Neutrophil (primary cell): Measurements from ENCODE around the gene BLOC1S4.

ENCODE experiments used
- H3K27ac ChIP-seq: fragments of 200-600 bp; sonication (generic); 2 replicates; pipeline ENCODE4 v1.5.1; 2016; ENCODE audit warnings: mild to moderate bottlenecking, moderate library complexity
- H3K27me3 ChIP-seq: fragments of 200-600 bp; sonication (generic); 2 replicates; pipeline ENCODE4 v1.6.0; 2016; ENCODE audit warnings: mild to moderate bottlenecking
- H3K36me3 ChIP-seq: fragments of 200-600 bp; sonication (generic); 2 replicates; pipeline ENCODE4 v1.5.1; 2017
- H3K4me1 ChIP-seq, 2 experiments: fragments of 200-600 bp in 1 of 2; sonication (generic) in 1 of 2; 1 replicate in 1 of 2; 2 replicates in 1 of 2; pipeline versions ENCODE4 v1.5.1 to v1.6.1; 2013 to 2016; ENCODE audit warnings: low read depth in 1 of 2, low read length in 1 of 2, mild to moderate bottlenecking in 1 of 2, moderate library complexity in 1 of 2; ENCODE audit not compliant: control insufficient read depth in 1 of 2, insufficient read depth in 1 of 2
- H3K4me3 ChIP-seq, 2 experiments: fragments of 200-600 bp in 1 of 2; sonication (generic) in 1 of 2; 1 replicate in 1 of 2; 2 replicates in 1 of 2; pipeline ENCODE4 v1.5.1; 2013 to 2016; ENCODE audit warnings: low read depth in 1 of 2, low read length in 1 of 2, mild to moderate bottlenecking in 1 of 2, moderate library complexity in 1 of 2
- H3K9me3 ChIP-seq: fragments of 200-600 bp; sonication (generic); 2 replicates; pipeline ENCODE4 v1.5.1; 2016
- CTCF ChIP-seq: fragments of 200-600 bp; sonication (generic); IDR thresholded peaks from 2 replicates; pipeline ENCODE4 v1.5.1; 2016; ENCODE audit warnings: antibody characterized with exemption

BLOC1S4 gene

DNA sequence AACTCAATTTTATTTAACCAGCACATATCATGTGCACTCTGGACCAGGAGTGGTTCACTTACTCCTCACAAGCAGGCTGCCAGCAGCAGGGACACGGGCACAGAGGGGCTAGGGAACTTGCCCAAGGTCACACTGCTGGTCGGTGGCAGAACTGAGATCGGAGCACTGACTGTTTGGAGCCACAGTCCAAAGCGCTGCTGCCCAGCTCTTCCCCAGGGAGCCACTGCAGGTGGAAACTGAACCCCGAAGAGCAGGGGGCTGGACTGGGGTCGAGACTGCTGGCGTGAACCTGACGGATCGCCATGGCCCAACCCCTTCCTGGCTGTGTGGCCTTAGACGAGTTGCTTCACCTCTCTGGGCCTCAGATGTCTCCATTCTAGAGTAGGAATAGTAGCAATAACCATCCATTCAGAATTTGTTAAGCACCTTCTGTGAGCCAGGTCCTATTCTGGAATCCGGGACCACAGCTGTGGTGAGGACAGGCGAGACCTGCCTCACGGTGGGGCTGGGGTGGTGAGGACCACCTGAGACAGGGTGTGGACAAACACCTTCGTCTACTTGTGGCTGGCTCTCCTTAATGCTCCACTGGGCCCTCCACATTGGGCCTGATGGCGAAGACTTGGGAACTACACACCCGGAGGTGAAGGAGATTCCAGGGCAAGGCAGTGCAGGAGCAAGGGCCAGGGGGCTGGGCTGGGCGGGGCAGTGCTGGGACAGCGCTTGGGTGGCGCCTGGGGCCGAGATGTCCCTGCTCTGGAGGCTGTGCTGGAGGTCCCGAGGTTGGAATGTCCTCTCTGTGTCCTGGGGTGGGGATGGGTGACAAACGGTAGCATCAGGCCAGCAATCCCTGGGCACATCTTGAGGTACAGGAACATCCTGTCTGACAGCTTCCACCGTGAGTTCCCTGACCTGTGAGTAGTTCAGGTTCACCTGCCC lies 34.6 kb downstream of the BLOC1S4 start:
- H3K27me3 ChIP-seq = no peaks in the 10 kb centered on the region
- no peak overlapping the region for H3K27ac ChIP-seq
- no peaks in the 10 kb centered on the region for H3K9me3 ChIP-seq
- H3K4me1 ChIP-seq = no peaks in the 10 kb centered on the region
- no peak for TF ChIP-seq CTCF
- no peaks in the 10 kb centered on the region for H3K36me3 ChIP-seq
- H3K4me3 ChIP-seq = no peak overlapping the region

DNA sequence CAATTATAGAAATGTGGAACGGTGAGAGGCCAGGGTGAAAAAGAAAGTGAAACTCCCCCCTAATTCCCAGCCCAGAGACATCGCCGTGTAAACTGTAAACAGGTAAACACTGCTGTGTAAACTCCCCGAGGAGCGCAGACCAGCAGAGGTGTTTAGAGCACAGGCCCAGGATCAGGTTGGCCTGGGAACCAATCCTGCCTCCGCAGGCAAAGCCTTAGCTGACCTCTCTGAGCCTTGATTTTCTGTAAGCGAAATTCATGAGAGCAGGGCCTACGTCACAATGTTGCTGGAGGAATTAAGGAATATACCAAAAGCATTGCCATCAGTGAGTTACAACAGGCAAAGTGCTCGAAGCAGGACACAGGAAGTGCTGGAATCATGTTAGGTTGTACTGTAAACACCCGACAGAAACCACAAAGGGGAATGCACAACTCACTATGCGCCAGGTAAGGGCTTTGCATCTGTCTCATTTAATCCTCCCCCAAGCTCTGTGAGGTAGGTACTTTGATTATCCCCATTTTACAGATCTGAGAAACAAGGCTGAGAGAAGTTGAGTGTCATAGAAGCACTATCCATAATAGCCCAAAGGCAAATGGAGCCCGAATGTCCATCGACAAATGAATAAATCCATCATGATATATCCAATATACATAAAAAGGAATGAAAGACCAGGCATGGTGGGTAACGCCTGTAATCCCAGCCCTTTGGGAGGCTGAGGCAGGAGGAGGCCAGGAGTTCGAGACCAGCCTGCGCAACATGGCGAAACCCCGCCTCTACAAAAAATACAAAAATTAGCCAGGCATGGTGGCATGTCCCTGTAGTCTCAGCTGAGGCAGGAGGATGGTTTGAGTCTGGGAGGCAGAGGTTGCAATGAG lies 35.9 kb downstream of the BLOC1S4 start:
- Histone ChIP-seq H3K9me3 (no peaks in the 10 kb centered on the region), H3K4me1 (no peaks in the 10 kb centered on the region), H3K27ac (no peak overlapping the region), H3K27me3 (no peaks in the 10 kb centered on the region), H3K36me3 (no peaks in the 10 kb centered on the region), H3K4me3 (no peak overlapping the region)
- TF ChIP-seq CTCF = no peak

GRCh38 chr4:6752486-6752829 lies 36.5 kb downstream of the BLOC1S4 start:
- no peaks in the 10 kb centered on the region for H3K27me3 ChIP-seq
- no peak overlapping the region for H3K27ac ChIP-seq

GRCh38 chr4:6753103-6753560 lies 37.2 kb downstream of the BLOC1S4 start:
- Histone ChIP-seq H3K4me1 (no peaks in the 10 kb centered on the region), H3K4me3 (no peak overlapping the region), H3K9me3 (no peaks in the 10 kb centered on the region), H3K27me3 (no peaks in the 10 kb centered on the region), H3K27ac (no peak overlapping the region), H3K36me3 (no peaks in the 10 kb centered on the region)
- no peak for TF ChIP-seq CTCF

More at GRCh38 chr4:6752486-6752829, 36.5 kb downstream of the BLOC1S4 start:
- TF ChIP-seq CTCF = no peak
- no peaks in the 10 kb centered on the region for H3K4me1 ChIP-seq
- no peaks in the 10 kb centered on the region for H3K9me3 ChIP-seq
- no peaks in the 10 kb centered on the region for H3K36me3 ChIP-seq
- no peak overlapping the region for H3K4me3 ChIP-seq

DNA sequence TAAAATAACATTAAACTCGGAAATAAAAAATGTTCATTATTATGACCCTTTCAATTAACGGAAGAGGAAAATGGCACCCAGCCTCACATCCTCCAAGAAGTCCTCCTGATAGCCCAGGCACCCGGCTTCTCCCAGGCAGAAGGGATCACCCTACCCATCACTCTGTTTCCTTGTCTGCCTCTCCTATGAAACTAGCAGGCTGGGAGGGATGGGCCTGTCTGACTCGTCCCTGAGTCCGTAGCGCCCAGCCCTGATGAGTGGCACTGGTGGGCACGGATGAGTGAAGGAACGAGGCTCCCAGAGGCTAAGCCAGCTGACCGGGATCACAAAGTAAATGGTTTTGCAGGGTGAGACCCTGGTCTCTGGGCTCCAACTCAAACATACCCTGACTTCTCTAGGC lies 37.9 kb downstream of the BLOC1S4 start:
- Histone ChIP-seq H3K9me3 (no peaks in the 10 kb centered on the region), H3K4me3 (no peak overlapping the region), H3K27ac (no peak overlapping the region), H3K27me3 (no peaks in the 10 kb centered on the region), H3K36me3 (no peaks in the 10 kb centered on the region), H3K4me1 (no peaks in the 10 kb centered on the region)
- no peak for TF ChIP-seq CTCF
